ENCODE data around the gene PREX1. TPM values are rescaled to one million over a fixed set of nuclear protein-coding genes. Genes with fewer than 3 reads are reported as not detected.

Gene PREX1
- total and polyA plus RNA-seq, 9 donors: 3.8 to 13.6 (median 6.7) TPM

DNA sequence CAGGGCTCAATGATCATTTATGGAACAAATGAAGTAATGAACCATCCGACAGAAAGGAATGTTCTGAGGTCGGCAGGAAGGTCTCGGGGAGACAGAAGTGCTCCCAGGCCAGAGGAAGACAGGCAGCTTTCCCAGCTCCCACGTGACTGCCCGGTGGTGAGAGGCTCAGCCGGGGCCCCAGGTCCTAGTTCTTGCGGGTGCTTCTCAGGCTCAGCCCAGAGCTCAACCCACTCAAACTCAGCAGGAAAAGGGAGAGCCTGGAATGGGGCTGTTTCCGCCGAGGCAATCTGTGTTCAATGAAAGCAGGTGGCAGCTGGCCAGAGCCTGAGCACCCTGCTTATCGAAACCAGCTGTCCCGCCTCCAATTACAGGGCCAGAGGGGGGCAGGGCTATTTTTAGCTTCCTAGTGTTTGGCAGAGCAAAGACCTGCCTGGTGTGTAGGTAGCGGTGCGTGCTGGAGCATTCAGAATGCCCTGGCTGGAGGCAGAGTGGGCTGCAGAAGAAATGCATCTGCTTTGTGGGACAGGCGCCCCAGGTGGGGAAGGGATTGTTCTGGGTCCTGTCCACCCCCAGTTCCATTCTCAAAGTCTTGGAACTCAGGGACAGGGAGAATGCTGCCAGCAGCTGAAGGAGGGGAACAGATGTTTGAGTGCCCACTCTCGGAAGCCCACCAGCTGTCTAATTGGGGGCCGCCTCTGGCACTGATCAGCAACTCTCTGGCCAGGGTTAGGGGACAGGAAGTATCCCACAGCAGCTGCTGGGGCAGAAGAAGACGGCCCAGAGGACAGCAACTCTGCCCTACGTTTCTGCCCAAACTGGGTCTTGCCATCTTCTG lies 145.1 kb downstream of the PREX1 start:
- no peak for TF ChIP-seq EP300 (IDR thresholded peaks at IDR 0.05)
- TF ChIP-seq, protein P1, sequence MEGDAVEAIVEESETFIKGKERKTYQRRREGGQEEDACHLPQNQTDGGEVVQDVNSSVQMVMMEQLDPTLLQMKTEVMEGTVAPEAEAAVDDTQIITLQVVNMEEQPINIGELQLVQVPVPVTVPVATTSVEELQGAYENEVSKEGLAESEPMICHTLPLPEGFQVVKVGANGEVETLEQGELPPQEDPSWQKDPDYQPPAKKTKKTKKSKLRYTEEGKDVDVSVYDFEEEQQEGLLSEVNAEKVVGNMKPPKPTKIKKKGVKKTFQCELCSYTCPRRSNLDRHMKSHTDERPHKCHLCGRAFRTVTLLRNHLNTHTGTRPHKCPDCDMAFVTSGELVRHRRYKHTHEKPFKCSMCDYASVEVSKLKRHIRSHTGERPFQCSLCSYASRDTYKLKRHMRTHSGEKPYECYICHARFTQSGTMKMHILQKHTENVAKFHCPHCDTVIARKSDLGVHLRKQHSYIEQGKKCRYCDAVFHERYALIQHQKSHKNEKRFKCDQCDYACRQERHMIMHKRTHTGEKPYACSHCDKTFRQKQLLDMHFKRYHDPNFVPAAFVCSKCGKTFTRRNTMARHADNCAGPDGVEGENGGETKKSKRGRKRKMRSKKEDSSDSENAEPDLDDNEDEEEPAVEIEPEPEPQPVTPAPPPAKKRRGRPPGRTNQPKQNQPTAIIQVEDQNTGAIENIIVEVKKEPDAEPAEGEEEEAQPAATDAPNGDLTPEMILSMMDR (IDR thresholded peaks at IDR 0.05): no peak
- TF ChIP-seq POLR2A (IDR thresholded peaks at IDR 0.05): no peak
- H3K9me3 ChIP-seq: no peaks in the 10 kb centered on the region
- H3K4me1 ChIP-seq (ENCODE audit: insufficient read depth): peaks cover 11% of the 10 kb centered on the region
- 13 to 21% (median 15%) methylated on average over 18 of the region's 18 CpGs for WGBS, 3 donors
- intact Hi-C loops (cut with DNase I): no loop called here
- H3K36me3 ChIP-seq: no peaks in the 10 kb centered on the region
- H3K4me3 ChIP-seq: no peak overlapping the region
- H3K27me3 ChIP-seq: no peaks in the 10 kb centered on the region
- peak; percentile 80 to 92 (median 87) for DNase-seq
- H3K27ac ChIP-seq: peak overlapping the region in 1 of 2 donors; percentile 12

DNA sequence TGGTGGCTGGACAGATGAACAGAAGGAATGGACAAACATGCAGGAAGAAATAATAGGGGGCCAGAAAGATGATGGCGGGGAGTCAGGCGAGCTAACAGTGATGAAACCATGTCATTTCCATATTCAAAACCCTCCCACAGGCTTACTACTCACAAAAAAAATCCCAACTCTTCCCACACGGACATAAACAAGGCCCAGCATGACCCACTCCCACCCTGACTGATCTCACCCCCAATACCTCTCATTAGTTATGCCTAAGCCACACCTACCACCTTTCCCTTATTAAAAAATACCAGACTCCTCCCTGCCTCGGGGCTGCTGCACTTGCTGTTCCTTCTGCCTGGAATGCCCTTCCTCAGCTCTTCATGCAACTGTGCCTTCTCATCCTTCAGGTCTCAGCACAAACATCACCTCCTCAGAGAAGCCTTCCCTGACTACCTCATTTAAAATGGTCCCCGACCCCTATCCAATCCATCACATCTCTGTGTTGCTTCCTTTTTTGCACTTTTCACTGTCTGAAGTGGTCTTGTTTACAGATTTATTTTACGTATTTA lies 145.8 kb downstream of the PREX1 start:
- Histone ChIP-seq H3K27me3 (no peaks in the 10 kb centered on the region), H3K27ac (no peak overlapping the region), H3K36me3 (no peaks in the 10 kb centered on the region), H3K4me3 (no peak overlapping the region), H3K4me1 (ENCODE audit: insufficient read depth) (peaks cover 11% of the 10 kb centered on the region), H3K9me3 (no peaks in the 10 kb centered on the region)
- 48 to 57% (median 52%) methylated on average over 6 of the region's 6 CpGs for WGBS, 3 donors
- TF ChIP-seq EP300 (IDR thresholded peaks at IDR 0.05) (no peak), POLR2A (IDR thresholded peaks at IDR 0.05) (no peak)
- TF ChIP-seq, protein P1 (IDR thresholded peaks at IDR 0.05): no peak
- intact Hi-C loops (cut with DNase I): no loop called here
- no peak for DNase-seq

DNA sequence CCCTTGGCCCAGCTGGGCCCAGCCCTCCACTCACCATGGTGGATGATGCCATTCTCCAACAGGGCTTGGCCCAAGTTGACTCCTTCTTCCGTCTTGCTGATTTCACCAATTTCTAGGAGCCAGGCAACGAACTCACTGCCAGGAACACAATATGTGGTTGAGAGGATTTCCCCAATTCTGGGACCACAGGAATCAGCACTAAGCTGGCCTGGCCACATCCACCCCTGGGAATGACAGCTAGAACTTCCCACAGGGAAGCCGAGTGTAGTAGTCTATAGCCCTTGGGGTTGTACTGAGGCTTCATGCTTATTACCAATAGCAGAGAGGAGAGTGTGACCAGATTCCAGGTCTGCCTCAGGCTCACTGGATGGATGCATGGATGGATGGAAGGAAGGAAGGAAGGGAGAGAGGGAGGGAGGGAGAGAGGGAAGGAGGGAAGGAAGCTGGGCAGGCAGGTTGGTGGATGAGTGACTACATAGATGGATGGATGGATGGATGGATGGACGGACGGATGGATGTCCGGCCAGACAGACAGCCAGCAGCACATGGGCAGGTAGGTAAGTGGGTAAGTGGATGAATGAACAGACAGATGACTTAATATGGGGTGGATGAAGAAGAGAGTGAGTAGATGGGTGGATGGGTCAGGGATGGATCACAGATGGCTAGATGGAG lies 146.5 kb downstream of the PREX1 start:
- Histone ChIP-seq H3K9me3 (no peaks in the 10 kb centered on the region), H3K4me3 (no peak overlapping the region), H3K27me3 (no peaks in the 10 kb centered on the region), H3K27ac (no peak overlapping the region), H3K36me3 (no peaks in the 10 kb centered on the region), H3K4me1 (ENCODE audit: insufficient read depth) (peaks cover 9% of the 10 kb centered on the region)
- TF ChIP-seq, protein P1 (IDR thresholded peaks at IDR 0.05): no peak
- TF ChIP-seq POLR2A (IDR thresholded peaks at IDR 0.05) (no peak), EP300 (IDR thresholded peaks at IDR 0.05) (no peak)
- no peak for DNase-seq
- intact Hi-C loops (cut with DNase I): no loop called here
- WGBS, 3 donors: 72 to 78% (median 74%) methylated on average over 6 of the region's 6 CpGs

DNA sequence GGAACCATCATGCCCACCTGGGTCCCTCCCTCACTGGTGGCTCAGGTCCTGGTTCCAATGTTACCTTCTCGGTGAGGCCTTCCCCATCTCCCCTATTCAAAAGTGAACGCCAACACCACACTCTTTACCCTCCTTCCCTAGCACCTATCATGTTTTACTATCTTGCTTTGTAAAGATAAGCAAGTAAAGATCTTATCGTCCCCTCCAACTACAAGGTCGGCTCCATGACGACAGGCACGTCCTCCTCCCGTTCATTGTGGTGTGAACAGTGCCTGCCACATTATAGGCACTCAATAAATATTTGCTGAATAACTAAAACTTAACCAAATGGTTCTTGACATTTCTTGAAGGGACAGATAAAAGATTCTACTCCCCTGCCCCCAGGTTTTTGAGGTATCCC lies 147.1 kb downstream of the PREX1 start:
- H3K36me3 ChIP-seq: no peaks in the 10 kb centered on the region
- no peak overlapping the region for H3K4me3 ChIP-seq
- intact Hi-C loops (cut with DNase I): no loop called here
- no peaks in the 10 kb centered on the region for H3K27me3 ChIP-seq
- WGBS, 3 donors: 95 to 98% (median 96%) methylated on average over 7 of the region's 7 CpGs
- no peaks in the 10 kb centered on the region for H3K9me3 ChIP-seq
- H3K4me1 ChIP-seq (ENCODE audit: insufficient read depth): peaks cover 9% of the 10 kb centered on the region
- TF ChIP-seq EP300 (IDR thresholded peaks at IDR 0.05) (no peak), POLR2A (IDR thresholded peaks at IDR 0.05) (no peak)
- TF ChIP-seq, protein P1 (IDR thresholded peaks at IDR 0.05): no peak
- H3K27ac ChIP-seq: no peak overlapping the region
- no peak for DNase-seq

All from ovary (tissue), 9 donors.